SJSA1 (cell line): ENCODE results near the gene MCC. TPM values are rescaled to one million over a fixed set of nuclear protein-coding genes. Genes with fewer than 3 reads are reported as not detected.

Source experiments
- DNase-seq, 2 experiments: peaks; one replicate each; pipeline ENCODE4 v3.0.0-alpha.2; 2015 to 2020; ENCODE audit warnings: low spot score in 2 of 2, low read depth in 1 of 2
- H3K27ac ChIP-seq: fragments of 250-450 bp; sonication (Bioruptor Pico); 2 replicates; pipeline ENCODE4 v1.5.1; 2020; ENCODE audit warnings: mild to moderate bottlenecking, moderate library complexity
- H3K27me3 ChIP-seq: fragments of 250-450 bp; sonication (Bioruptor Pico); replicated peaks from 2 replicates; pipeline ENCODE4 v1.5.1; 2020; ENCODE audit warnings: mild to moderate bottlenecking, moderate library complexity
- H3K36me3 ChIP-seq: fragments of 250-450 bp; sonication (Bioruptor Pico); 2 replicates; pipeline ENCODE4 v1.5.1; 2020; ENCODE audit warnings: mild to moderate bottlenecking
- H3K4me1 ChIP-seq: fragments of 250-450 bp; sonication (Bioruptor Pico); replicated peaks from 2 replicates; pipeline ENCODE4 v1.6.1; 2021; ENCODE audit warnings: mild to moderate bottlenecking
- H3K4me3 ChIP-seq: fragments of 250-450 bp; sonication (Bioruptor Pico); 2 replicates; pipeline ENCODE4 v1.5.1; 2020; ENCODE audit warnings: mild to moderate bottlenecking
- H3K9me3 ChIP-seq: fragments of 250-450 bp; sonication (Bioruptor Pico); replicated peaks from 2 replicates; pipeline ENCODE4 v1.5.1; 2020; ENCODE audit warnings: mild to moderate bottlenecking
- total RNA-seq: library from RNA; depleted of rRNA; stranded (reverse); fragments of >200 nt; shearing (Covaris generic); gene quantifications from 2 replicates; pipeline ENCODE4 v1.2.3, GENCODE V29; 2014; rRNA removed

MCC gene
- total RNA-seq, 1 experiment from 2014 or later = 31.3 TPM

GRCh38 chr5:112977440-112977861, 510.8 kb downstream of the MCC start:
- Histone ChIP-seq H3K9me3 (no peaks in the 10 kb centered on the region), H3K36me3 (peaks cover 20% of the 10 kb centered on the region), H3K27ac (peak overlapping the region; percentile 58), H3K4me1 (peaks cover 14% of the 10 kb centered on the region), H3K27me3 (no peaks in the 10 kb centered on the region), H3K4me3 (peak overlapping the region; percentile 68)
- peak in 1 of 2 experiments; percentile 59 for DNase-seq

- Histone ChIP-seq H3K36me3 (peaks cover 13% of the 10 kb centered on the region; the same call in 1 of the 2 replicates), H3K27ac (peak within 1 kb of the TSS; percentile 58), H3K9me3 (no peaks in the 10 kb centered on the region), H3K4me3 (peak within 1 kb of the TSS; percentile 68), H3K27me3 (no peaks in the 10 kb centered on the region), H3K4me1 (peaks cover 14% of the 10 kb centered on the region)
- DNase-seq = peak; percentile 98 to 99
Measured at GRCh38 chr5:112976432-112977309, 511.6 kb downstream of the MCC start, which contains the start of gene DCP2. Gene DCP2 (plus strand): TSS chr5:112976798. CDS start chr5:112976934, 136 bp downstream.

GRCh38 chr5:112975721-112976431, 512.4 kb downstream of the MCC start:
- peaks cover 5% of the 10 kb centered on the region; the same call in 1 of the 2 replicates for H3K36me3 ChIP-seq
- H3K4me1 ChIP-seq = peaks cover 14% of the 10 kb centered on the region
- H3K27ac ChIP-seq = peak overlapping the region; percentile 35
- peak overlapping the region; percentile 68 for H3K4me3 ChIP-seq
- no peaks in the 10 kb centered on the region for H3K9me3 ChIP-seq
- H3K27me3 ChIP-seq = no peaks in the 10 kb centered on the region
- DNase-seq = no peak

- no peak for DNase-seq
- Histone ChIP-seq H3K36me3 (0 out of 2 replicates have a peak, but pooled peaks cover 5% of the 10 kb centered on the region), H3K27me3 (no peaks in the 10 kb centered on the region), H3K27ac (no peak overlapping the region), H3K4me1 (peaks cover 14% of the 10 kb centered on the region), H3K4me3 (no peak overlapping the region), H3K9me3 (no peaks in the 10 kb centered on the region)
Measured at GRCh38 chr5:112974901-112975300, 513.4 kb downstream of the MCC start.

GRCh38 chr5:112973904-112974303, 514.3 kb downstream of the MCC start:
- Histone ChIP-seq H3K4me3 (no peak overlapping the region), H3K27me3 (no peaks in the 10 kb centered on the region), H3K36me3 (0 out of 2 replicates have a peak, but pooled peaks cover 5% of the 10 kb centered on the region), H3K4me1 (peaks cover 24% of the 10 kb centered on the region), H3K27ac (no peak overlapping the region), H3K9me3 (no peaks in the 10 kb centered on the region)
- no peak for DNase-seq

- H3K9me3 ChIP-seq = no peaks in the 10 kb centered on the region
- no peak overlapping the region for H3K4me3 ChIP-seq
- H3K36me3 ChIP-seq = 0 out of 2 replicates have a peak, but pooled peaks cover under 1% of the 10 kb centered on the region
- H3K4me1 ChIP-seq = peaks cover 25% of the 10 kb centered on the region
- no peak for DNase-seq
- no peaks in the 10 kb centered on the region for H3K27me3 ChIP-seq
- H3K27ac ChIP-seq = no peak overlapping the region
Measured at GRCh38 chr5:112973036-112973435, 515.2 kb downstream of the MCC start.

Other genes starting within 250 kb of the MCC start
- gene TSSK1B, start 53.5 kb downstream of the MCC start, total RNA-seq = 0.13 TPM in 1 of 2 replicates, not detected in the other
- gene YTHDC2, start 25.2 kb upstream of the MCC start, total RNA-seq = 17.4 and 29.4 TPM in 2 replicates